HepG2 (cell line): ENCODE data around the gene APBB2. TPM values are rescaled to one million over a fixed set of nuclear protein-coding genes. Genes with fewer than 3 reads are reported as not detected.

ENCODE experiments used
- HNF1A ChIP-seq, 2 experiments: sonication (generic) in 1 of 2; formaldehyde crosslinking in 1 of 2; IDR thresholded peaks; 2 replicates each; pipeline versions ENCODE4 v1.4.0 to v1.6.1; 2016 to 2020; ENCODE audit warnings: borderline replicate concordance in 1 of 2, low read depth in 1 of 2, mild to moderate bottlenecking in 1 of 2, missing genetic modification reagents in 1 of 2
- PRDM10 ChIP-seq: sonication (generic); formaldehyde crosslinking; IDR thresholded peaks from 2 replicates; pipeline ENCODE4 v1.4.0; 2020; ENCODE audit warnings: low read depth, missing genetic modification reagents
- PRMT3 ChIP-seq: sonication (generic); formaldehyde crosslinking; IDR thresholded peaks from 2 replicates; pipeline ENCODE4 v1.8.1; 2022; ENCODE audit warnings: low read depth, mild to moderate bottlenecking, moderate library complexity, missing genetic modification reagents, borderline replicate concordance
- TBX2 ChIP-seq: sonication (generic); formaldehyde crosslinking; IDR thresholded peaks from 2 replicates; pipeline ENCODE4 v1.5.0; 2020; ENCODE audit warnings: missing genetic modification reagents, mild to moderate bottlenecking, borderline replicate concordance
- ZNF326 ChIP-seq: sonication (generic); formaldehyde crosslinking; IDR thresholded peaks from 2 replicates; pipeline ENCODE4 v1.4.0; 2020; ENCODE audit warnings: missing genetic modification reagents, borderline replicate concordance
- ZNF614 ChIP-seq: IDR thresholded peaks from 2 replicates; pipeline ENCODE4 v1.6.1; 2018; ENCODE audit warnings: missing biosample characterization, missing genetic modification reagents, inconsistent platforms, borderline replicate concordance
- ZSCAN5A ChIP-seq: sonication (generic); formaldehyde crosslinking; IDR thresholded peaks from 2 replicates; pipeline ENCODE4 v1.8.0; 2022; ENCODE audit warnings: mild to moderate bottlenecking, missing genetic modification reagents, borderline replicate concordance
- polyA plus RNA-seq, 8 experiments: library from polyadenylated mRNA; depleted of rRNA in 3 of 8; stranded (reverse) in 7 of 8; unstranded in 1 of 8; fragments of >200 nt; fragmentation: Illumina TruSeq in 4 of 8; extraction: Trizol in 4 of 8; gene quantifications; 2 replicates each; pipeline versions ENCODE4 v1.2.1 to v1.2.3, GENCODE V29; 2011 to 2016; ENCODE audit warnings: low read depth in 4 of 8, missing spikeins in 1 of 8, mixed read lengths in 1 of 8; ENCODE audit not compliant: insufficient read depth in 1 of 8
- total RNA-seq, 5 experiments: library from RNA; depleted of rRNA; stranded (reverse); fragments of >200 nt; fragmentation: Illumina TruSeq; extraction: Trizol; gene quantifications; 2 replicates each; pipeline ENCODE4 v1.2.3, GENCODE V29; 2016; ENCODE audit warnings: low read depth in 1 of 5
- TF ChIP-seq, protein P1 (sequence below): sonication (generic); formaldehyde crosslinking; IDR thresholded peaks from 2 replicates; pipeline ENCODE4 v1.5.0; 2020; ENCODE audit warnings: missing genetic modification reagents, mild to moderate bottlenecking, borderline replicate concordance
- TF ChIP-seq, protein P2 (sequence below): IDR thresholded peaks from 2 replicates; pipeline ENCODE4 v1.6.1; 2016

APBB2 gene
- total and polyA plus RNA-seq, 2 of the 13 experiments (the other 11 are each of a cell fraction or from before 2014, with no cell fraction given) = 11.7 to 17.0 TPM

DNA sequence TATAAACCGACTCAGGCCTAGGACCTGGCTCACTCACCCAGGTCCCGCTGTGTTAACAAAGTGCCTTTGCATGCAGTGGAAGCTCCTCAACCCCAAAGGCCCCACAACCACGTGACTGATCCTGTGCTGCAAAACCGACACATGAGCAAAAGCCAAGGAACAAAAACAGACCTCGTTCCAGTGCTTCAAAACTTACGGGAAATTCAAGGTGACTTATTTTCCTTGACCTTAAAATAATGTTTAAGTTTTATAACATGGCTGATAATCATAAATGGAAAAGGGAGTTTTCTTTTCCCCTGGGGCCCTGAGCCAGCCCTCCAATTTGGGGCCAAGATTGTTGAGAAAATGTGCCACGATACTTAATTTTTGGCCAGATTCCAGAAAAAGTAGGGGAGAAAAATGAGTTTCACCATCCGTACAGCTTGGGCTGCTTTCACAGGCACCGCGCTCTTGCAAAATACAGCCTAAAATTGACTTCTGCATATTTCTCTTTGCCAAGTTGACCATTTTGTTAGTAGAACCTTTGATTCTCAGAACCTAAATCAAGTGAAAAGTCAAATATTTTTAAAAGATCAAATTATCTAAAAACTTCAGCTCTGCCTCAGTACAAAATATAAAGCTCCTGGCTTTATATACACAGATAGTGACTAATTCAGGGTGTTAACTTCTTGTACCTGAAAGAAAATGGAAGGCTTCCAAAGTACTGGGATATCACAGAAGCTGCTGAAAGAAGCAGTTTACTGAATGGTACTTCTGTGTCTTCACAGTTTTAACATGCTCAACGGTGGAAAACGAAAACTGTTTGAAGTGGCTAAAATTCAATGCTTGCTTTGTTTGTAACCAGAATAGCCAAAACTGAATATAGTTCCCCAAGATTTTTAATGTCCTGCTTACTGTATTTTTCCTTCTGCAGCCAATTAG is 93.8 kb downstream of the APBB2 start (continued):
- TF ChIP-seq HNF1A (IDR thresholded peaks at IDR 0.05; ENCODE audit: low read depth) (no peak), HNF1A (CRISPR knock-in tag; IDR thresholded peaks at IDR 0.05; ENCODE audit: borderline replicate concordance) (no peak), TBX2 (CRISPR knock-in tag) (no peak), ZNF326 (CRISPR knock-in tag) (no peak), PRMT3 (no peak), ZSCAN5A (CRISPR knock-in tag) (no peak), ZNF614 (CRISPR knock-in tag) (no peak), PRDM10 (CRISPR knock-in tag) (no peak)
- TF ChIP-seq, protein P1, sequence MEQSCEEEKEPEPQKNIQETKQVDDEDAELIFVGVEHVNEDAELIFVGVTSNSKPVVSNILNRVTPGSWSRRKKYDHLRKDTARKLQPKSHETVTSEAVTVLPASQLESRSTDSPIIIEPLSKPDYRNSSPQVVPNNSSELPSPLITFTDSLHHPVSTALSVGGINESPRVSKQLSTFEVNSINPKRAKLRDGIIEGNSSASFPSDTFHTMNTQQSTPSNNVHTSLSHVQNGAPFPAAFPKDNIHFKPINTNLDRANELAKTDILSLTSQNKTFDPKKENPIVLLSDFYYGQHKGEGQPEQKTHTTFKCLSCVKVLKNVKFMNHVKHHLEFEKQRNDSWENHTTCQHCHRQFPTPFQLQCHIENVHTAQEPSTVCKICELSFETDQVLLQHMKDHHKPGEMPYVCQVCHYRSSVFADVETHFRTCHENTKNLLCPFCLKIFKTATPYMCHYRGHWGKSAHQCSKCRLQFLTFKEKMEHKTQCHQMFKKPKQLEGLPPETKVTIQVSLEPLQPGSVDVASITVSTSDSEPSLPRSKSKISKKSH = no peak
- TF ChIP-seq, protein P2, sequence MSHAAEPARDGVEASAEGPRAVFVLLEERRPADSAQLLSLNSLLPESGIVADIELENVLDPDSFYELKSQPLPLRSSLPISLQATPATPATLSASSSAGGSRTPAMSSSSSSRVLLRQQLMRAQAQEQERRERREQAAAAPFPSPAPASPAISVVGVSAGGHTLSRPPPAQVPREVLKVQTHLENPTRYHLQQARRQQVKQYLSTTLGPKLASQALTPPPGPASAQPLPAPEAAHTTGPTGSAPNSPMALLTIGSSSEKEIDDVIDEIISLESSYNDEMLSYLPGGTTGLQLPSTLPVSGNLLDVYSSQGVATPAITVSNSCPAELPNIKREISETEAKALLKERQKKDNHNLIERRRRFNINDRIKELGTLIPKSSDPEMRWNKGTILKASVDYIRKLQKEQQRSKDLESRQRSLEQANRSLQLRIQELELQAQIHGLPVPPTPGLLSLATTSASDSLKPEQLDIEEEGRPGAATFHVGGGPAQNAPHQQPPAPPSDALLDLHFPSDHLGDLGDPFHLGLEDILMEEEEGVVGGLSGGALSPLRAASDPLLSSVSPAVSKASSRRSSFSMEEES (CRISPR knock-in tag) = no peak
